Hepatocyte (in vitro differentiated cells): ENCODE results near the gene COLQ.

ENCODE experiments used
- EZH2 ChIP-seq: fragments of 200-600 bp; sonication (generic); IDR thresholded peaks from 2 replicates; pipeline ENCODE4 v1.6.1; 2016; ENCODE audit warnings: antibody characterized with exemption, mild to moderate bottlenecking, borderline replicate concordance
- EZH2phosphoT487 ChIP-seq: fragments of 200-600 bp; sonication (generic); IDR thresholded peaks from one replicate; pipeline ENCODE4 v1.6.1; 2018; ENCODE audit warnings: antibody characterized with exemption, mild to moderate bottlenecking, low read depth, moderate library complexity; ENCODE audit not compliant: unreplicated experiment, severe bottlenecking
- TF ChIP-seq, protein P1 (sequence below): fragments of 200-600 bp; sonication (generic); IDR thresholded peaks from 2 replicates; pipeline ENCODE4 v1.5.1; 2016; ENCODE audit warnings: antibody characterized with exemption, mild to moderate bottlenecking; ENCODE audit not compliant: poor library complexity

DNA sequence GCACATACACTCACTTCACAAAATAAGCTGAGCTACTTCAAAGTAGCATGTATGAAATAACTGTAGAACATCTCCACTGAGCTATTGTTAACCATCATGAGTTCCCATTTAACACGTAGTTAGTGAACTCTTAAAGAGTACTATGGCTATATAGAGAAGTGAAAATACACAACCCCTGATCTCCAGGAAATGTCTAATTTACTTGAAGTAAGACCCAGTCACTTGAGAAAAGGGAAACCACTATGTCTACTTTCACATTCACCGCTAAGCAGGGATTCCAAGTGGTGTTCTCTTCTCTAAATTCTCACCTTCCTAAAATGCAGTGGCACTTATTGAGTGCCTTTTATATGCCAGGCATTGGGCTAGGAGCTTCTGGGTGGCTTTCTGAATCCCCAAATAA, 35.0 kb upstream of the COLQ start:
- TF ChIP-seq, protein P1, sequence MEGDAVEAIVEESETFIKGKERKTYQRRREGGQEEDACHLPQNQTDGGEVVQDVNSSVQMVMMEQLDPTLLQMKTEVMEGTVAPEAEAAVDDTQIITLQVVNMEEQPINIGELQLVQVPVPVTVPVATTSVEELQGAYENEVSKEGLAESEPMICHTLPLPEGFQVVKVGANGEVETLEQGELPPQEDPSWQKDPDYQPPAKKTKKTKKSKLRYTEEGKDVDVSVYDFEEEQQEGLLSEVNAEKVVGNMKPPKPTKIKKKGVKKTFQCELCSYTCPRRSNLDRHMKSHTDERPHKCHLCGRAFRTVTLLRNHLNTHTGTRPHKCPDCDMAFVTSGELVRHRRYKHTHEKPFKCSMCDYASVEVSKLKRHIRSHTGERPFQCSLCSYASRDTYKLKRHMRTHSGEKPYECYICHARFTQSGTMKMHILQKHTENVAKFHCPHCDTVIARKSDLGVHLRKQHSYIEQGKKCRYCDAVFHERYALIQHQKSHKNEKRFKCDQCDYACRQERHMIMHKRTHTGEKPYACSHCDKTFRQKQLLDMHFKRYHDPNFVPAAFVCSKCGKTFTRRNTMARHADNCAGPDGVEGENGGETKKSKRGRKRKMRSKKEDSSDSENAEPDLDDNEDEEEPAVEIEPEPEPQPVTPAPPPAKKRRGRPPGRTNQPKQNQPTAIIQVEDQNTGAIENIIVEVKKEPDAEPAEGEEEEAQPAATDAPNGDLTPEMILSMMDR, result no peak
- TF ChIP-seq EZH2 (no peak), EZH2phosphoT487 (no peak)
